GM18873 (cell line): ENCODE results near the gene GRB10.
"Not testable (repeated sequence)": the region's sequence is repeated elsewhere in the genome, so short reads cannot be mapped to it uniquely, and the experiment has no call there.

Experiments used
- ATAC-seq: cut with Tn5 transposase; IDR thresholded peaks from one replicate; pipeline ENCODE4 v1.9.1; 2021; ENCODE audit warnings: mild to moderate bottlenecking, moderate library complexity, moderate number of reproducible peaks; ENCODE audit not compliant: unreplicated experiment, low FRiP score

GRB10 gene

GRCh38 chr7:50751146-50751545 lies 31.6 kb downstream of the GRB10 start:
- no peak for ATAC-seq

DNA sequence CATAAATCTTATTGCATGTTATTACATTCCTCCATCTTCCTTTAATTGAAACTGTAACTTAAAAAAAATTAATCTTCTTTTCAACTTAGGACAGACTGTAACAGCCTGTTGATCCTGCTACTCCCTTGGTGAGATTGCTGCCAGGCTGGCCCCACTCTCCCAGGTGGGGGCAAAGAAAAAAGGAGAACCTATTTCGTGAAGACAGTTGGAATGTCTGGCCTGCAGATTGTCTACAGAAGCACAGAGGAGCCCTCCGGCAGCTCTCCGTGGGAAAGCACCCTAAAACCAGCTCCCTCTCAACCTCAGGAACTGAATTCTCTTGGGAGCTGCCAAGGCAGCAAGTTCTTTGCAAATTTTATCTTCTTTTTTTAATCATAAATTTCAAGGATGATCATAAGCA lies 32.8 kb downstream of the GRB10 start:
- no peak for ATAC-seq

- ATAC-seq: no peak
Observed at GRCh38 chr7:50748472-50748871, 34.2 kb downstream of the GRB10 start.

DNA sequence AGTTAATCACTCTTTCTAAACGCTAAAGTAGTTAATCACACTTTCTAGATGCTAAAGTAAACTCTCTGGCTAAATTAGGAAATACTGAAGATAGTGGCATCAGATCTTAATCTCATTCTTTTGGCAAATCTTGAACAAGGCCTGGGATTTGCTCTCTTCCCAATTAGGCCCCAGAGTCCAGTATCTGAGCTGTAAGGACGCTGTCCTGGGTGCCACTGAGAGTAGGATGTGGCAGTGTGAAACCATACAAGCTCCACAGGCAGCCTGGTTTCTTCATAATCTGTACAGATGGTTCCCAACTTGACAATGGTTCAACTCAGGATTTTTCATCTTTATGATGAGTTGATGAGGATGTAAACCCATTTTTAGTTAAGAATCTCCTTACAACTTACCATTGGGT lies 36.9 kb downstream of the GRB10 start:
- no peak for ATAC-seq

DNA sequence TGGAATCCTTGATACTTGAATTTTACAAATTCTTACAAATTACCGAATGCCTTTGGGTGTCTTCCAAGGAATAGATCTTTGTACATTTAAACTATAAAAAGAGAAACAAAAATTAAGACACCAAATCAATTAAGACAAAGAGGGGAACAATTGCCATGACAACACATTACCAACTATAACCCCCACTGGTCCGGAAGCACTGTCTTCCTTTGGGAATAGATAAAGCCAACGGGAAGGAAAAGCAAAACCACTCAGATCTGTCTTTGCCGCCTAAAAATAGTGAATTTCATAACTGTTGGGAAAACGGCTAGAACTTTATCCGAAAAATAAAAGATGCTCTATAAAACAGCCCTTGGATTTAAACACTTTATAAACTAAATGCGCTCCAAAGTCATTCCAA lies 37.4 kb downstream of the GRB10 start:
- ATAC-seq: no peak

GRCh38 chr7:50743893-50744292 lies 38.8 kb downstream of the GRB10 start:
- no peak for ATAC-seq

GRCh38 chr7:50743016-50743415 lies 39.7 kb downstream of the GRB10 start:
- no peak for ATAC-seq

- no peak for ATAC-seq
Observed at GRCh38 chr7:50742401-50742800, 40.3 kb downstream of the GRB10 start.

DNA sequence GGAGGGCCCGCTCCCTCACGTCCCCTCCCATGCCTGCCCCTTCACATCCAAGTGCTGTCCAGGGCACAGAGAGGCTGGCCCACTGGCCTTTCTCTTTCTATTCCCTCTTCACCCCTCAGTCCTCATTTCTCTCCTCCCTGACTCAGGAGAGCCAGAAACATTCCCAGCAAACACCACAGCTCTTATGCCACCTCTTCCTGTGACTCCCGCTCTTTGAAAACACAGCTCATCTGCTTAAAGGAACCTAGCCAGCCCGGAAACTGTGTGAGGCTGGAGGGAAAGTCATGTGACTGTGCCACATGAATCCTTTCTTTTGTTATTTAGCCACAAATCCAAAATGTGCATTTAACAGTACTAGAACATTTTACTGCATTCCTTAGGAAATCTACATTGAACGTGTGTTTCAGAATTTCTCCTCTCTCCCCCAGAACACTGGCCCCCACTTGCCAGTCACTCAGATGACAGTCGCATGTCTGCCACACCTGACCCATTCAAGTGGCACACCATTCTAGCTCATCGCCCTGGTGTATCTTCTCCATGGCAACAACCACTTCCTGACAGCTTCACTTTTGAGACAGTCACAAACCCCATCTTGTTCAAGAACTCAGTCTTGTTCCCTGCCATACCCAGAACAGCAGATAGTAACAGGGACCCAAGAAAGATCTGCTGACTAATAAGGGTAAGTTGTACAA lies 42.8 kb downstream of the GRB10 start:
- no peak for ATAC-seq

- ATAC-seq: no peak
Observed at GRCh38 chr7:50738932-50739331, 43.8 kb downstream of the GRB10 start.

DNA sequence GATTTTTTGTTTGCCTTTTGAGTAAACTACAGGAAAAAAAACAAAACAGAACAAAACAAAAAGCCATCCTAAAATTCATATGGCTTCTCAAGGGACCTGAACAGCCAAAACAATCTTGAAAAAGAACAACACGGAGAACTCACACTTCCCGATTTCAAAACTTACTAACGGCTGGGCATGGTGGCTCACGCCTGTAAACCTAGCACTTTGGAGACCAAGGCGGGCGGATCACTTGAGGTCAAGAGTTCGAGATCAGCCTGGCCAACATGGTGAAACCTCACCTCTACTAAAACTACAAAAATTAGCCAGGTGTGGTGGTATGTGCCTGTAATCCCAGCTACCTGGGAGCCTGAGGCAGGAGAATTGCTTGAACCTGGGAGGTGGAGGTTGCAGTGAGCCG lies 46.9 kb downstream of the GRB10 start:
- ATAC-seq: not testable (repeated sequence)

DNA sequence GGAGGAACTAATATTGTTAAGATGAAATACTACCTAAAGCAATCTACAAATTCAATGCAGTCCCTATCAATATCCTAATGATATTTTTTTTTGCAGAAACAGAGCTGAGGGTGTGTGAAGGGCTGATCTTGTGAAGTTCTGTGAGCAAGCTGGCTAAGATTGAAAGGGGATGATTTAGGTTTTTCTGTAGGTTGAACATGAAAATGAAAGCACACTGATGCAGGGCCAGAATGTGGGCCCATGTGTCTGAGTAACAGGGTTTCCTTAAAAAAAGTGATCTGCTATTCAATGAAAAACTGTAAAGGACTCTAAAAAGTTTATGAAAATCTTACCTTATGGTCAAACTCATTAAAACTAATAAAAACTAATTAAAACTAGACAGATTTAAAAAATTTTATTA lies 47.4 kb downstream of the GRB10 start:
- no peak for ATAC-seq

DNA sequence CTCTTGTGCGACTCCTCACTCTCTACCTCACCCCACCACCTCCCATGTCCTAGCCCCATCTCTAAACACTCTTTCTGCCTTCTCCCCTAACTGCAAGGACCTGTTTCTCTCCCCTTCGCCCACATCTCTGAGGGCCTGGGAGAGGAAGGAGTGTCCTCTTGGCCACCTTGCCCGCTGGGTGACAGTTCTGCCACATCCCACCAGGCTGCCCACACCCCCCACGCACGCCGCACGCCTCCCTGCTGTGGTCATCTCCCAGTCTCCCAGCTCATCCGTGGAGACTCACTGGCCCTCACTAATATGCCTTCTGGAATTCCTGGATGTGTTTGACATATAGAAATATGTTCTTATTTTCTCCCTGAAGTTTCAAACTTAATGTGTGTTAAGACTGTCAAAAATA lies 48.5 kb downstream of the GRB10 start:
- no peak for ATAC-seq

DNA sequence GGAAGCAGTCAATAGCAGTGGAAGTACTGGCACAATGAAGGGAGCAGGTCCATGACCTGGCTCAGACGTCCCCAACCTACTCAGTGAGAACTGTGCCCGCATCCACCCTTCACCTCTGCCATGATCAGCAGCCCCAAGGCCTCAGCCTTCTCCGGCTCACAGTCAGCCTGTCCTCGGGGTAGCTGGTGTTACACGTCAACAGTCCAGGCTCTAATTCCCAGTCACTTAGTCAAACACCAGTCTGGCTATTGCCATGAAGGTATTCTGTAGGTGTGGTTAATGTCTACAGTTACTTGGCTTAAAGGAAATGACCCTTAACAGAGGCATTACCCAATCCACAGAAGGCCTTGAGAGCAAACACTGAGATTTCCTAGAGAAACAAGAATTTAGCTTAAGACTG lies 49.1 kb downstream of the GRB10 start:
- no peak for ATAC-seq

DNA sequence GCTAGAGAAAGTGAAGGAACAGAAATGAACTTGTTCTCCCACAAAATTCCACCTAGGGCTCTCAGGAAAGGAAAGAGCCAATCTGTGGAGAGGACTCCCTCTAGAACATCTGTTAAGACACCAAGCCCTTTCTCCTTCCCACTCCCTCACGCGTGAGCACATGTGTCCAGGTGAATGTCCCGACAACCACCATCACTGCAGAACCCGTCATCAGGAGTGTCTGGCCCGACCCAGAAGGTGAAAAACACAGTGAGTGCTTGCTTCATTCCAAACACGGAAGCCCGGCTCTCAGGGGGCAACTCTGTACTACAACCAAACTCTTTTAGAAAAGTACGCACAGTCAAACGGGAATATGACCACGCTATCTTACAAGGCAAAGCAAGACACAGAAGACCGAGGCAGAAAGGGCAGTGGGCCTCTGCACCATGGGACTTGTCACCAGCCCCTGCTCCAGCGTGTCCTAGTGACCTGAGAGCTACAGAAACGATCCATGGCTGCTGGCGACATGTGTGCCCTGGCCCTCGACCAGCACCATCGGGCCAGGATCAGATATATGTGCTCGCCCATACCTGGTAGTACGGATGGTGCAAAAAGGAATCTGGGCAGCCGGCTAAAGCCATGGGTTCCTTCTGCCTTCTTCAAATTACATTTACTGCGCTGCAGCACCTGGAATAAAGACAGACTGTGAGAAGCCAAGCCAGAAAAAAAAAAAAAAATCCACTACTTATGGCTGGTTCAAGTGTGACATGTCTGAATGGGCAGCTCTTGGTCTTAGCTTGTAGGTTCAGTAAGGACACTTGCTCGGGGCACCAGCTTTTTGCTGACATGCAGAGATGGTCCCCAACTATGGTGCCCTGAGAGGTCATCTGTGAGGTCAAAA lies 50.8 kb downstream of the GRB10 start:
- no peak for ATAC-seq

- ATAC-seq: no peak
Observed at GRCh38 chr7:50730446-50731400, 52.0 kb downstream of the GRB10 start.

- no peak for ATAC-seq
Observed at GRCh38 chr7:50729962-50730361, 52.7 kb downstream of the GRB10 start.

DNA sequence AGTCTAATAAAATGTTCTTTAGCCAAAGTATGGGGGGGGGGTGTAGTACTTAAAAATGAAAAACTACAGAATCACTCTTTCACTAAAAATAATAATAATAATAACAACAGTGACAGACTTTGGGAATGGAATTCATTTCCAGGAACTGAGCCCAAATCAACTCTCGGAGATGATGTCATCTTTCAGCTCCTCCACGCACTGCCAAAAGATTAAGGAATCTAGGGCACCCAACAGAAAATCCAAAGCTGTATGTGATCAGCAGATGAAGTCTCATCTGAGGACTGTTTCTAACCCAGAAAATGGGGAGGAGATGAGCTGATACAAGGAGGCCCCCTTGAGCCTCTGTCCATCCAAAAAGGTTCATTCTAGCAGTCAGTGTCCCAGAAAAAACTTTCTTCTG lies 54.5 kb downstream of the GRB10 start:
- no peak for ATAC-seq

- no peak for ATAC-seq
Observed at GRCh38 chr7:50727711-50728110, 55.0 kb downstream of the GRB10 start.

- no peak for ATAC-seq
Observed at GRCh38 chr7:50727072-50727471, 55.6 kb downstream of the GRB10 start.

DNA sequence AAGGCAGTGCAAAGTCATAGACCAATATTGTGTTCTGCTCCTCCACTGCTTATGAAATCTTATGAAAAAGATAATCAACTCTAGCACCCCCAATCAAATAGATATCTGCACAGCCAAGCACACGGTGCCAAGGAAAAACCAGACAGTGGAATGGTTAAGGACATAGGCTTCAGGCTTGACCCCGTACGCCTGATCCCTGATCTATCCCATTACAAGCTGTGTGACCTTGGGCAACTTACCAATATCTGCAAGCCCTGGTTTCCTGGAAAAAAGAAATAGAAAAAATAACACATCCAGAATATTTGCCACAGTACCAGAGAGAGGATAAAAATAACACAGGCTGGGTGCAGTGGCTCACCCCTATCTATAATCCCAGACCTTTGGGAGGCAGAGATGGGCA lies 56.9 kb downstream of the GRB10 start:
- no peak for ATAC-seq
